ENCODE data around the gene PLS1.

PLS1 gene

GRCh38 chr3:142641504-142641903 lies 45.3 kb downstream of the PLS1 start:
- no peak for DNase-seq (ENCODE audit: low spot score)

GRCh38 chr3:142642956-142643355 lies 46.8 kb downstream of the PLS1 start:
- DNase-seq (ENCODE audit: low spot score), result no peak

GRCh38 chr3:142644502-142644901 lies 48.3 kb downstream of the PLS1 start:
- no peak for DNase-seq (ENCODE audit: low spot score)

GRCh38 chr3:142645236-142645793 lies 49.1 kb downstream of the PLS1 start:
- DNase-seq (ENCODE audit: low spot score), result no peak

- no peak for DNase-seq (ENCODE audit: low spot score)
Observed at GRCh38 chr3:142646020-142646785, 50.0 kb downstream of the PLS1 start.

- no peak for DNase-seq (ENCODE audit: low spot score)
Observed at GRCh38 chr3:142647856-142648255, 51.7 kb downstream of the PLS1 start.

- no peak for DNase-seq (ENCODE audit: low spot score)
Observed at GRCh38 chr3:142648950-142649349, 52.8 kb downstream of the PLS1 start.

GRCh38 chr3:142650001-142650693 lies 54.0 kb downstream of the PLS1 start:
- DNase-seq (ENCODE audit: low spot score), result no peak

- DNase-seq (ENCODE audit: low spot score), result no peak
Observed at GRCh38 chr3:142651711-142652110, 55.5 kb downstream of the PLS1 start.

GRCh38 chr3:142652826-142653292 lies 56.7 kb downstream of the PLS1 start:
- DNase-seq (ENCODE audit: low spot score), result no peak

GRCh38 chr3:142656575-142656974 lies 60.4 kb downstream of the PLS1 start:
- no peak for DNase-seq (ENCODE audit: low spot score)

GRCh38 chr3:142657033-142657432 lies 60.8 kb downstream of the PLS1 start:
- DNase-seq (ENCODE audit: low spot score), result no peak

- no peak for DNase-seq (ENCODE audit: low spot score)
Observed at GRCh38 chr3:142660383-142660782, 64.2 kb downstream of the PLS1 start.

GRCh38 chr3:142660893-142661292 lies 64.7 kb downstream of the PLS1 start:
- DNase-seq (ENCODE audit: low spot score), result no peak

- no peak for DNase-seq (ENCODE audit: low spot score)
Observed at GRCh38 chr3:142663865-142664264, 67.7 kb downstream of the PLS1 start.

- DNase-seq (ENCODE audit: low spot score), result no peak
Observed at GRCh38 chr3:142664311-142664710, 68.1 kb downstream of the PLS1 start.

GRCh38 chr3:142664819-142665218 lies 68.6 kb downstream of the PLS1 start:
- no peak for DNase-seq (ENCODE audit: low spot score)

GRCh38 chr3:142670120-142670519 lies 73.9 kb downstream of the PLS1 start:
- DNase-seq (ENCODE audit: low spot score), result no peak

GRCh38 chr3:142676151-142676550 lies 80.0 kb downstream of the PLS1 start:
- no peak for DNase-seq (ENCODE audit: low spot score)

GRCh38 chr3:142680710-142681109 lies 84.5 kb downstream of the PLS1 start:
- DNase-seq (ENCODE audit: low spot score), result no peak

GRCh38 chr3:142690613-142691012 lies 94.4 kb downstream of the PLS1 start:
- DNase-seq (ENCODE audit: low spot score), result no peak

- no peak for DNase-seq (ENCODE audit: low spot score)
Observed at GRCh38 chr3:142691527-142691926, 95.3 kb downstream of the PLS1 start.

- no peak for DNase-seq (ENCODE audit: low spot score)
Observed at GRCh38 chr3:142693136-142693853, 97.1 kb downstream of the PLS1 start.
